Endothelial cell of umbilical vein (primary cell): ENCODE results near the gene PKN1. TPM values are rescaled to one million over a fixed set of nuclear protein-coding genes. Genes with fewer than 3 reads are reported as not detected.

ENCODE experiments used
- BruUV-seq: library from RNA; stranded (reverse); fragments of 400-500 nt; replicated peaks from 2 replicates; lab custom pipeline; 2021; lab: Mats Ljungman, UMichigan
- CTCF ChIA-PET: fragments of 300-600, 350-600 bp; sonication (Branson Sonifier 250); formaldehyde crosslinking; loops from one replicate; lab custom pipeline; 2021; ENCODE audit warnings: antibody characterized with exemption, inconsistent platforms; lab: Charles Lee
- POLR2A ChIA-PET: fragments of 300-600, 350-600 bp; sonication (Branson Sonifier 250); formaldehyde crosslinking; loops from one replicate; lab custom pipeline; 2021; ENCODE audit warnings: antibody characterized with exemption, inconsistent platforms; lab: Charles Lee
- DNase-seq: peaks from one replicate; pipeline ENCODE4 v3.0.0-alpha.2; 2011; ENCODE audit warnings: low read depth, low spot score
- FAIRE-seq: peaks from 2 replicates; lab custom pipeline; 2011; peaks lifted over from hg19 to GRCh38; lab: Jason Lieb, UNC
- H2AFZ ChIP-seq: 2 replicates; pipeline ENCODE4 v1.6.0; 2012; ENCODE audit warnings: low read depth, low read length, control low read depth, inconsistent platforms
- H3K27ac ChIP-seq: 2 replicates; pipeline ENCODE4 v1.5.1; 2011; ENCODE audit warnings: low read depth, mild to moderate bottlenecking, control low read depth, low read length, moderate library complexity; ENCODE audit not compliant: insufficient read depth
- H3K27me3 ChIP-seq, 2 experiments: 2 replicates each; pipeline versions ENCODE4 v1.6.0 to v1.6.1; 2011; ENCODE audit warnings: low read length in 2 of 2, mixed read lengths in 1 of 2; ENCODE audit not compliant: control insufficient read depth in 2 of 2, insufficient read depth in 2 of 2
- H3K36me3 ChIP-seq, 2 experiments: 2 replicates in 1 of 2; 3 replicates in 1 of 2; pipeline ENCODE4 v1.5.1; 2011; ENCODE audit warnings: low read length in 2 of 2, mild to moderate bottlenecking in 1 of 2, moderate library complexity in 1 of 2; ENCODE audit not compliant: control insufficient read depth in 2 of 2, insufficient read depth in 2 of 2; ENCODE audit errors: extremely low read depth in 1 of 2
- H3K4me1 ChIP-seq: 3 replicates; pipeline ENCODE4 v1.5.1; 2011; ENCODE audit warnings: mild to moderate bottlenecking, low read length; ENCODE audit not compliant: control insufficient read depth, insufficient read depth; ENCODE audit errors: extremely low read depth
- H3K4me2 ChIP-seq: 2 replicates; pipeline ENCODE4 v1.6.1; 2011; ENCODE audit warnings: low read length, control low read depth, mixed read lengths; ENCODE audit not compliant: insufficient read depth
- H3K4me3 ChIP-seq, 3 experiments: fragments of 200-600 bp in 1 of 3; sonication (generic), shearing (Covaris generic) in 1 of 3; replicated peaks in 1 of 3; 2 replicates each; pipeline ENCODE4 v1.5.1; 2011 to 2016; ENCODE audit warnings: control low read depth in 3 of 3, low read length in 3 of 3, mild to moderate bottlenecking in 2 of 3, inconsistent platforms in 1 of 3, low read depth in 1 of 3, moderate library complexity in 1 of 3; ENCODE audit not compliant: insufficient read depth in 1 of 3
- H3K79me2 ChIP-seq: 2 replicates; pipeline ENCODE4 v1.6.0; 2012; ENCODE audit warnings: low read length, inconsistent platforms; ENCODE audit not compliant: control insufficient read depth, insufficient read depth
- H3K9ac ChIP-seq: replicated peaks from 2 replicates; pipeline ENCODE3; 2011; ENCODE audit warnings: low read length, control low read depth; ENCODE audit not compliant: insufficient read depth; ENCODE audit errors: extremely low read depth
- H3K9me1 ChIP-seq: replicated peaks from 3 replicates; pipeline ENCODE4 v1.6.0; 2011; ENCODE audit warnings: mild to moderate bottlenecking, low read length; ENCODE audit not compliant: control insufficient read depth, insufficient read depth; ENCODE audit errors: extremely low read depth
- H3K9me3 ChIP-seq: replicated peaks from 2 replicates; pipeline ENCODE4 v1.5.1; 2012; ENCODE audit warnings: low read length, inconsistent platforms; ENCODE audit not compliant: control insufficient read depth, insufficient read depth
- H4K20me1 ChIP-seq: replicated peaks from 2 replicates; pipeline ENCODE3; 2011; ENCODE audit warnings: mild to moderate bottlenecking, low read length; ENCODE audit not compliant: control insufficient read depth, insufficient read depth; ENCODE audit errors: extremely low read depth
- EZH2 ChIP-seq: IDR thresholded peaks from 2 replicates; pipeline ENCODE4 v1.6.1; 2012; ENCODE audit warnings: borderline replicate concordance, low read depth, mild to moderate bottlenecking, moderate library complexity, low read length, inconsistent platforms; ENCODE audit not compliant: severe bottlenecking
- FOS ChIP-seq: IDR thresholded peaks from 2 replicates; pipeline ENCODE4 v1.6.1; 2011; ENCODE audit warnings: mild to moderate bottlenecking, low read length, moderate library complexity, borderline replicate concordance; ENCODE audit not compliant: insufficient read depth
- GATA2 ChIP-seq: IDR thresholded peaks from 2 replicates; pipeline ENCODE4 v1.7.0; 2011; ENCODE audit warnings: low read depth, mild to moderate bottlenecking, moderate library complexity, mixed read lengths, low read length; ENCODE audit not compliant: insufficient read length, insufficient read depth
- JUN ChIP-seq: IDR thresholded peaks from 2 replicates; pipeline ENCODE4 v1.6.1; 2011; ENCODE audit warnings: borderline replicate concordance, low read depth; ENCODE audit not compliant: insufficient read length, insufficient read depth
- MYC ChIP-seq: IDR thresholded peaks from one replicate; pipeline ENCODE4 v1.6.1; 2011; ENCODE audit warnings: mild to moderate bottlenecking, low read depth, low read length
- POLR2A ChIP-seq: IDR thresholded peaks from 2 replicates; pipeline ENCODE4 v1.6.1; 2012; ENCODE audit warnings: low read depth, mild to moderate bottlenecking, control low read depth, low read length
- POLR2AphosphoS5 ChIP-seq: IDR thresholded peaks from 2 replicates; pipeline ENCODE4 v1.6.1; 2012; ENCODE audit warnings: low read depth, mild to moderate bottlenecking, control low read depth, low read length, moderate library complexity; ENCODE audit not compliant: insufficient read depth
- dilution Hi-C: fragments of 300-500 bp; cut with MboI; formaldehyde crosslinking; loops from one replicate; pipeline ENCODE4 v1.15.0; 2019; ENCODE audit warnings: low sequenced_read_pairs; ENCODE audit not compliant: extremely low pct_ligation_motif_present
- intact Hi-C: fragments of 100-400 bp; cut with micrococcal nuclease; formaldehyde crosslinking; loops from one replicate; pipeline ENCODE4 v1.10.0; 2022
- polyA plus RNA-seq, 4 experiments: library from polyadenylated mRNA; depleted of rRNA in 3 of 4; stranded (reverse) in 3 of 4; unstranded in 1 of 4; fragments of >200 nt; gene quantifications; 2 replicates each; pipeline versions ENCODE4 v1.2.1 to v1.2.3, GENCODE V29; 2011 to 2012; ENCODE audit warnings: missing spikeins in 1 of 4
- total RNA-seq: library from RNA; stranded (reverse); gene quantifications from 2 replicates; pipeline ENCODE4 v1.2.3, GENCODE V29; 2021
- TF ChIP-seq, protein P1 (sequence below): IDR thresholded peaks from 2 replicates; pipeline ENCODE4 v1.6.1; 2011; ENCODE audit not compliant: insufficient read depth, insufficient read length
- TF ChIP-seq, protein P2 (sequence below), 2 donors: IDR thresholded peaks; 1 replicate in 1 of 2; 2 replicates in 1 of 2; pipeline ENCODE4 v1.5.1; 2011; ENCODE audit warnings: low read length in 2 of 2, mild to moderate bottlenecking in 2 of 2, moderate library complexity in 2 of 2, control low read depth in 1 of 2, inconsistent platforms in 1 of 2, low read depth in 1 of 2; ENCODE audit not compliant: insufficient read depth in 1 of 2; ENCODE audit errors: extremely low read depth in 1 of 2

PKN1 gene
- total and polyA plus RNA-seq, 2 donors (not counting 3 experiments of a cell fraction or from before 2014, with no cell fraction given) = 148 to 302 TPM

DNA sequence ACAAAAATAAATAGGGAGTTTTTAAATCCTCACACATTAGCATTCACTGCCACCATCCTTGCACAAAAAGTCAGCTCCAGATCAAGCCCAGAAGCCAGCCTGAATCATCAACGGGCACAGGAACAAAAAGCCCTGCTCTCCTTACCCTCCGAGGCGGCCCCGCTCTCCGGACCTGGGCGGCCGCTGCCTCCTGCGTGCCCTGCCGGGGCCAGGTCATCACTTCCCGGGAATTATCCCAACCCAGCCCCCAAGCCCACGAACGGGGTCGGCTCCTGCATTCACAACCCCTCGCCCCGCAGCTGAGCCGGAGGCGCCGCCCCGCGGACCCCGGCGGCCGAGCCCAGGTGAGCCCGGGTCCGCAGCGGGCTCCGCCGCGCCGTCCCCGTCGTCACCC, 84.3 kb downstream of the PKN1 start:
- no peaks in the 10 kb centered on the region for H3K9me1 ChIP-seq
- BruUV-seq = no TSS peak
- DNase-seq (peak; percentile 50), FAIRE-seq (peak; percentile 40)
- intact Hi-C loops = loop anchor here (1.0 kb wide), 2 partner anchors 10 to 21 kb away; partner anchors contain the start of gene GIPC1
- peak overlapping the region; percentile 59 to 93 (median 85) for H3K4me3 ChIP-seq
- H3K27ac ChIP-seq = peak overlapping the region; percentile 3
- H2AFZ ChIP-seq = no peak overlapping the region
- peaks cover 12 to 13% of the 10 kb centered on the region in 2 experiments for H3K36me3 ChIP-seq
- H3K4me2 ChIP-seq = peak overlapping the region; percentile 94
- no peaks in the 10 kb centered on the region for H4K20me1 ChIP-seq
- H3K9me3 ChIP-seq = no peaks in the 10 kb centered on the region
- ChIA-PET CTCF (interaction anchor here (1.0 to 2.9 kb wide), 9 partner anchors 11 to 54 kb away, joined by 3 to 22 read pairs (median 7); partner anchors contain the start of genes NDUFB7 and PTGER1), POLR2A (interaction anchor here (0.5 to 2.8 kb wide), 7 partner anchors 8 to 1336 kb away, joined by 3 to 27 read pairs (median 7); partner anchors contain the start of gene GIPC1)
- H3K9ac ChIP-seq = peak overlapping the region; percentile 98
- H3K79me2 ChIP-seq = peaks cover 33% of the 10 kb centered on the region
- dilution Hi-C loops = no loop called here
- no peak for TF ChIP-seq POLR2AphosphoS5
- TF ChIP-seq, protein P1, sequence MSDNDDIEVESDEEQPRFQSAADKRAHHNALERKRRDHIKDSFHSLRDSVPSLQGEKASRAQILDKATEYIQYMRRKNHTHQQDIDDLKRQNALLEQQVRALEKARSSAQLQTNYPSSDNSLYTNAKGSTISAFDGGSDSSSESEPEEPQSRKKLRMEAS = no peak
- TF ChIP-seq, protein P2, sequence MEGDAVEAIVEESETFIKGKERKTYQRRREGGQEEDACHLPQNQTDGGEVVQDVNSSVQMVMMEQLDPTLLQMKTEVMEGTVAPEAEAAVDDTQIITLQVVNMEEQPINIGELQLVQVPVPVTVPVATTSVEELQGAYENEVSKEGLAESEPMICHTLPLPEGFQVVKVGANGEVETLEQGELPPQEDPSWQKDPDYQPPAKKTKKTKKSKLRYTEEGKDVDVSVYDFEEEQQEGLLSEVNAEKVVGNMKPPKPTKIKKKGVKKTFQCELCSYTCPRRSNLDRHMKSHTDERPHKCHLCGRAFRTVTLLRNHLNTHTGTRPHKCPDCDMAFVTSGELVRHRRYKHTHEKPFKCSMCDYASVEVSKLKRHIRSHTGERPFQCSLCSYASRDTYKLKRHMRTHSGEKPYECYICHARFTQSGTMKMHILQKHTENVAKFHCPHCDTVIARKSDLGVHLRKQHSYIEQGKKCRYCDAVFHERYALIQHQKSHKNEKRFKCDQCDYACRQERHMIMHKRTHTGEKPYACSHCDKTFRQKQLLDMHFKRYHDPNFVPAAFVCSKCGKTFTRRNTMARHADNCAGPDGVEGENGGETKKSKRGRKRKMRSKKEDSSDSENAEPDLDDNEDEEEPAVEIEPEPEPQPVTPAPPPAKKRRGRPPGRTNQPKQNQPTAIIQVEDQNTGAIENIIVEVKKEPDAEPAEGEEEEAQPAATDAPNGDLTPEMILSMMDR (IDR thresholded peaks at IDR 0.05; ENCODE audit: extremely low read depth in 1 of 2, insufficient read depth in 1 of 2, low read depth in 1 of 2, low read length in 2 of 2) = no peak
- no peak for TF ChIP-seq FOS
- TF ChIP-seq EZH2 = no peak
- no peak for TF ChIP-seq POLR2A
- no peak for TF ChIP-seq MYC
- TF ChIP-seq JUN = no peak
- TF ChIP-seq GATA2 = no peak
- no peaks in the 10 kb centered on the region for H3K27me3 ChIP-seq
- H3K4me1 ChIP-seq = peaks cover 41% of the 10 kb centered on the region
